HL-60 (cell line): ENCODE results near the gene ADGRB3.

Source experiments
- CTCF ChIP-seq: IDR thresholded peaks from one replicate; pipeline ENCODE4 v1.5.1; 2011; ENCODE audit warnings: low read length, control low read depth, inconsistent platforms; ENCODE audit not compliant: insufficient read depth
- SPI1 ChIP-seq: IDR thresholded peaks from 2 replicates; pipeline ENCODE4 v1.6.1; 2012; ENCODE audit warnings: low read depth, mild to moderate bottlenecking, borderline replicate concordance

- TF ChIP-seq CTCF (no peak), SPI1 (no peak)
These were observed 224.2 kb downstream of the ADGRB3 start for GRCh38 chr6:68859233-68859632.
